Left kidney (tissue), 2 donors: ENCODE results near the gene PDZD4. TPM values are rescaled to one million over a fixed set of nuclear protein-coding genes. Genes with fewer than 3 reads are reported as not detected.

Source experiments
- DNase-seq: peaks from one replicate; pipeline ENCODE4 v3.0.0-alpha.2; 2013
- polyA plus RNA-seq: library from polyadenylated mRNA; unstranded; fragments of 120-200 nt; gene quantifications from one replicate; pipeline ENCODE4 v1.2.1, GENCODE V29; 2013; ENCODE audit not compliant: insufficient read length

PDZD4 gene
- polyA plus RNA-seq, 1 donor, result 8.5 TPM

DNA sequence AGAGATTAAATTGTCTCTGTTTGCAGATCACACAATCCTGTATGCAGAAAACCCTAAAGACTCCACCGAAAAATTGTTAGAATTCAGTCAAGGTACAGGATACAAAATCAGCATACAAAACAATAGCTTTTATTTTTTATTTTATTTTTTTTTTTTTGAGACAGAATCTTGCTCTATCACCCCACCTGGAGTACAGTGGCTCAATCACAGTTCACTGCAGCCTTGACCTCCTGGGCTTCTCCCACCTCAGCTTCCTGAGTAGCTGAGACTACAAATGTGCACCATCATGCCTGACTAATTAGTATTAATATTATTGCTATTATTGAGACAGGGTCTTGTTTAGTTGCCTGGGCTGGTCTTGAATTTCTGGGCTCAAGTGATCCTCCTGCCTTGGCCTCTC is 75.2 kb downstream of the PDZD4 start:
- DNase-seq, result no peak

Other genes starting within 250 kb of the PDZD4 start
- gene CCNQ, start 231.4 kb downstream of the PDZD4 start, polyA plus RNA-seq, result 14.7 TPM
- gene DUSP9, start 183.3 kb downstream of the PDZD4 start, polyA plus RNA-seq, result 33.8 TPM
- 7.5 TPM for gene PNCK, start 156.7 kb downstream of the PDZD4 start, polyA plus RNA-seq
- 56.6 TPM for gene SLC6A8, start 142.6 kb downstream of the PDZD4 start, polyA plus RNA-seq
- gene BCAP31, start 106.2 kb downstream of the PDZD4 start, polyA plus RNA-seq, result 184 TPM
- gene ABCD1, start 105.7 kb downstream of the PDZD4 start, polyA plus RNA-seq, result 6.4 TPM
- 1.5 TPM for gene PLXNB3, start 66.3 kb downstream of the PDZD4 start, polyA plus RNA-seq
- 0.73 TPM for gene SRPK3, start 49.5 kb downstream of the PDZD4 start, polyA plus RNA-seq
- gene IDH3G, start 36.2 kb downstream of the PDZD4 start, polyA plus RNA-seq, result 70.1 TPM
- 134 TPM for gene SSR4, start 35.9 kb downstream of the PDZD4 start, polyA plus RNA-seq
- 46.9 TPM for gene L1CAM, start 55.6 kb upstream of the PDZD4 start, polyA plus RNA-seq
- 2.0 TPM for gene AVPR2, start 74.1 kb upstream of the PDZD4 start, polyA plus RNA-seq
- gene ARHGAP4, start 95.7 kb upstream of the PDZD4 start, polyA plus RNA-seq, result 29.1 TPM
- 62.1 TPM for gene NAA10, start 104.5 kb upstream of the PDZD4 start, polyA plus RNA-seq
- gene RENBP, start 114.1 kb upstream of the PDZD4 start, polyA plus RNA-seq, result 20.7 TPM
- 43.2 TPM for gene HCFC1, start 141.3 kb upstream of the PDZD4 start, polyA plus RNA-seq
- 5.2 TPM for gene TMEM187, start 142.2 kb upstream of the PDZD4 start, polyA plus RNA-seq
- 54.3 TPM for gene IRAK1, start 189.4 kb upstream of the PDZD4 start, polyA plus RNA-seq